ENCODE results near the gene ATXN1L. TPM values are rescaled to one million over a fixed set of nuclear protein-coding genes. Genes with fewer than 3 reads are reported as not detected.

ATXN1L gene
- polyA plus RNA-seq, 1 donor, result 21.2 TPM

DNA sequence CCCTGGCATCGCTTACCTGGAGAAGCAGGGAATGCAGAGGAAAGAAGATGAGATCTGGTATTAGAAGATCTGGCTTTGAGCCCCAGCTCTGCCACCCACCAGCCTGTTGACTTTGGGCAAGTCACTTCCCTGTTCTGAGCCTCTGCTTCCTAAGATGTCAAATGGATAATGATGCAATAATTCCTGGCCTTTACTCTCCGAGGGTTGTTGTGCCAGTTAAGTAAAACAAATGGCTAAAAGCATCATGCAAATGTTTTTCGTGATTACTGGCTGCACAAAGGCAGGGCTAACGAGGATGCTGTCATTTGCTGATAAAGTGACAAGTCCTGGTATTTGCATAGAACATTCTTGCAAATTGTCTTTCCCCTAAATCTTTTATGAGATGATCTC lies 39.5 kb downstream of the ATXN1L start:
- H3K27ac ChIP-seq (ENCODE audit: low read length), result no peak overlapping the region
- peaks cover 6% of the 10 kb centered on the region for H3K36me3 ChIP-seq (ENCODE audit: control insufficient read depth, insufficient read depth, low read length)
- H3K27me3 ChIP-seq (ENCODE audit: control insufficient read depth, insufficient read depth, low read length), result no peaks in the 10 kb centered on the region
- no peaks in the 10 kb centered on the region for H3K9me3 ChIP-seq (ENCODE audit: control insufficient read depth, low read depth, low read length)
- H3K4me1 ChIP-seq (ENCODE audit: control insufficient read depth, insufficient read depth, low read length), result no peaks in the 10 kb centered on the region
- H3K4me3 ChIP-seq (ENCODE audit: low read length), result no peak overlapping the region
- WGBS (ENCODE audit: insufficient coverage, low lambda C conversion rate), result 17% methylated on average over 1 of the region's 4 CpGs
- no peak for DNase-seq

- no peak overlapping the region for H3K4me3 ChIP-seq (ENCODE audit: low read length)
- DNase-seq, result no peak
- no peaks in the 10 kb centered on the region for H3K9me3 ChIP-seq (ENCODE audit: control insufficient read depth, low read depth, low read length)
- WGBS (ENCODE audit: insufficient coverage, low lambda C conversion rate), result no CpG with 5 or more reads among the region's 3 CpGs
- peaks cover 6% of the 10 kb centered on the region for H3K4me1 ChIP-seq (ENCODE audit: control insufficient read depth, insufficient read depth, low read length)
- H3K27me3 ChIP-seq (ENCODE audit: control insufficient read depth, insufficient read depth, low read length), result no peaks in the 10 kb centered on the region
- H3K36me3 ChIP-seq (ENCODE audit: control insufficient read depth, insufficient read depth, low read length), result no peaks in the 10 kb centered on the region
- H3K27ac ChIP-seq (ENCODE audit: low read length), result no peak overlapping the region
These were observed 43.4 kb downstream of the ATXN1L start for GRCh38 chr16:71889147-71889546.

- Histone ChIP-seq H3K27me3 (ENCODE audit: control insufficient read depth, insufficient read depth, low read length) (no peaks in the 10 kb centered on the region), H3K36me3 (ENCODE audit: control insufficient read depth, insufficient read depth, low read length) (peaks cover 3% of the 10 kb centered on the region), H3K4me1 (ENCODE audit: control insufficient read depth, insufficient read depth, low read length) (peaks cover 16% of the 10 kb centered on the region), H3K27ac (ENCODE audit: low read length) (peak overlapping the region; percentile 97), H3K4me3 (ENCODE audit: low read length) (peak overlapping the region; percentile 89), H3K9me3 (ENCODE audit: control insufficient read depth, low read depth, low read length) (no peaks in the 10 kb centered on the region)
- DNase-seq, result no peak
- no CpG with 5 or more reads among the region's 7 CpGs for WGBS (ENCODE audit: insufficient coverage, low lambda C conversion rate)
These were observed 48.1 kb downstream of the ATXN1L start for GRCh38 chr16:71893888-71894228.

GRCh38 chr16:71894229-71894920 lies 48.6 kb downstream of the ATXN1L start:
- Histone ChIP-seq H3K9me3 (ENCODE audit: control insufficient read depth, low read depth, low read length) (no peaks in the 10 kb centered on the region), H3K27me3 (ENCODE audit: control insufficient read depth, insufficient read depth, low read length) (no peaks in the 10 kb centered on the region), H3K27ac (ENCODE audit: low read length) (peak overlapping the region; percentile 97), H3K4me3 (ENCODE audit: low read length) (peak overlapping the region; percentile 89), H3K36me3 (ENCODE audit: control insufficient read depth, insufficient read depth, low read length) (peaks cover 3% of the 10 kb centered on the region), H3K4me1 (ENCODE audit: control insufficient read depth, insufficient read depth, low read length) (peaks cover 16% of the 10 kb centered on the region)
- WGBS (ENCODE audit: insufficient coverage, low lambda C conversion rate), result no CpG with 5 or more reads among the region's 31 CpGs
- DNase-seq, result peak; percentile 47 to 73

DNA sequence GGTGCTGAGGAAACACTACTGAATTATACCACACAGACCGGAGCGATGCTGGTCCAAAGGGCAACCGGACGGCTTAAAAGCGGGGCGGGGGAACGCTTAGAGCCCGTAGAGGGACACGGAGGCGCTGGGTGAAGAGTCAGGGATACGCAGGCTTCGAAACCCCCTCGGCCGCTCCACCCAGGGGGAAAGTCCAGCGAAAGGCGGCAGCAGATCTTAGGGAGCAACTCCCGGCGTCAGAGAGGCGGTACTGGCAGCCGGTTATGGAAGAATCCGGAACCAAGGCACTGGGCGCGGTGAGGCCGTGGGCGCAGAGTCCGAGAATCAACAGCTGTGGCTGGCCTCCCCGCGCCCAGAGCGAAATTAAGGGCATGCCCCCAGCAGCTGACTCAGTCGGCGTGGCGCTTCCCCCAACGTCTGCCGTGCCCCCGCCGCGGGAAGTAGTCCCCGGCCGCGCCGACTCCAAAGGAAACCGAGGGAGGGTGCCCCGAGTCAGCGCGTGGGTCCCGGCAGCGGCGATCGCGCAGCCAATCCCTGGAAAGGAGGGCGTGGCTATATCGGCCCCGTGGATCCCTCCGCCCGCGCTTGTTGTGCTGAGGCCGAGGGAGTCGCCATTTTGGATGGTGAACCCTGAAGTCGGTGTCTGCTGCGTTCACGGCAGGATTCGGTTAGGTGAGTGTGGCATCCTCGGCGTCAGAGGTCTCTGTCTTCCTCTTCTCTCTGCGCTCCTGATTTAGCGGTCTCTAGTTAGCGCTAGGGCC lies 49.3 kb downstream of the ATXN1L start, which contains the start of gene IST1:
IST1 (plus strand) TSS at position 611 of the 758 bp plus-strand sequence. CDS start 20,110 bp downstream, outside the sequence.
- H3K4me3 ChIP-seq (ENCODE audit: low read length), result peak within 1 kb of the TSS; percentile 89
- no CpG with 5 or more reads among the region's 67 CpGs for WGBS (ENCODE audit: insufficient coverage, low lambda C conversion rate)
- peaks cover 16% of the 10 kb centered on the region for H3K4me1 ChIP-seq (ENCODE audit: control insufficient read depth, insufficient read depth, low read length)
- H3K9me3 ChIP-seq (ENCODE audit: control insufficient read depth, low read depth, low read length), result no peaks in the 10 kb centered on the region
- H3K27me3 ChIP-seq (ENCODE audit: control insufficient read depth, insufficient read depth, low read length), result no peaks in the 10 kb centered on the region
- peak within 1 kb of the TSS; percentile 97 for H3K27ac ChIP-seq (ENCODE audit: low read length)
- peaks cover 3% of the 10 kb centered on the region for H3K36me3 ChIP-seq (ENCODE audit: control insufficient read depth, insufficient read depth, low read length)
- DNase-seq, result peak; percentile 98 to 99

DNA sequence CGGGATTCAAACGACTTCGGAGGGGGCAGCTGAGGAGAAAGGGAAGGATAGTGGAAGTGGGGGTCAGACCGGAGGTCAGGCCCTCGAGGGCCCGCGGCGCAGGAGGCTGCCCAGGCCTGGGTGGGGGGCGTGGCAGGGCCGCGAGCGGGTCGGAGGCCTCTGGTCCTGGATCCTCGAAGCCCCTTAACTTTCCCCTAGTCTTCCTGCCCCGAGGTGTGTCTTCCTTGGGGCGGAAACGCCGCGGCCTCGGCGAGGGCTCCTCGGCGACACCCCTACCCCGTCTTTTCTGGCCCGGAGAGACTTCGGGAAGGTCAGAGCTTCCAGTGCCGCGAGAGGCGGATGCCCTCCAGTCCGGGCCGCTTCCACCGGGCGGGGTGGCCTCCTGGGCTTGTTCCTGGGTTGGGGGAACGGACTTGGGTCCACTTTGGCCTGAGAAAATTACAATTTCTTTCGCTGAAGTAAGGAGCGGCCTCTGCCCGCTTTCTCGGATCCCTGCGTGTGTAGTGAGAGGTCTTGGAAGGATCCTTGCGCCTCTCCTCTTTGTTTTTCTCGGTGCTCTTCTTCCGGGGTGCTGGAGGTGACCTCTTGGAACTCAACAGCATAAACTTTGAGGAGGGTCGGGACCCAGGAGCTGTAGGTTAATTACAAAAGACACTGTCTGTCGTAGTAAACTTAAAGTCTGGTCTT lies 50.0 kb downstream of the ATXN1L start:
- Histone ChIP-seq H3K4me1 (ENCODE audit: control insufficient read depth, insufficient read depth, low read length) (peaks cover 16% of the 10 kb centered on the region), H3K27me3 (ENCODE audit: control insufficient read depth, insufficient read depth, low read length) (no peaks in the 10 kb centered on the region), H3K36me3 (ENCODE audit: control insufficient read depth, insufficient read depth, low read length) (peaks cover 3% of the 10 kb centered on the region), H3K27ac (ENCODE audit: low read length) (peak overlapping the region; percentile 97), H3K9me3 (ENCODE audit: control insufficient read depth, low read depth, low read length) (no peaks in the 10 kb centered on the region), H3K4me3 (ENCODE audit: low read length) (peak overlapping the region; percentile 89)
- DNase-seq, result peak; percentile 43 to 73
- WGBS (ENCODE audit: insufficient coverage, low lambda C conversion rate), result 0% methylated on average over 1 of the region's 44 CpGs

GRCh38 chr16:71896764-71897368 lies 51.1 kb downstream of the ATXN1L start:
- no peaks in the 10 kb centered on the region for H3K27me3 ChIP-seq (ENCODE audit: control insufficient read depth, insufficient read depth, low read length)
- peak overlapping the region; percentile 89 for H3K4me3 ChIP-seq (ENCODE audit: low read length)
- peaks cover 16% of the 10 kb centered on the region for H3K4me1 ChIP-seq (ENCODE audit: control insufficient read depth, insufficient read depth, low read length)
- DNase-seq, result no peak
- H3K27ac ChIP-seq (ENCODE audit: low read length), result peak overlapping the region; percentile 97
- H3K9me3 ChIP-seq (ENCODE audit: control insufficient read depth, low read depth, low read length), result no peaks in the 10 kb centered on the region
- peaks cover 3% of the 10 kb centered on the region for H3K36me3 ChIP-seq (ENCODE audit: control insufficient read depth, insufficient read depth, low read length)
- 56% methylated on average over 3 of the region's 15 CpGs for WGBS (ENCODE audit: insufficient coverage, low lambda C conversion rate)

- Histone ChIP-seq H3K36me3 (ENCODE audit: control insufficient read depth, insufficient read depth, low read length) (peaks cover 12% of the 10 kb centered on the region), H3K27ac (ENCODE audit: low read length) (no peak overlapping the region), H3K4me1 (ENCODE audit: control insufficient read depth, insufficient read depth, low read length) (peaks cover 10% of the 10 kb centered on the region), H3K9me3 (ENCODE audit: control insufficient read depth, low read depth, low read length) (no peaks in the 10 kb centered on the region), H3K27me3 (ENCODE audit: control insufficient read depth, insufficient read depth, low read length) (no peaks in the 10 kb centered on the region), H3K4me3 (ENCODE audit: low read length) (no peak overlapping the region)
- DNase-seq, result no peak
- WGBS (ENCODE audit: insufficient coverage, low lambda C conversion rate), result no CpG with 5 or more reads among the region's 4 CpGs
These were observed 53.4 kb downstream of the ATXN1L start for GRCh38 chr16:71899171-71899570.

DNA sequence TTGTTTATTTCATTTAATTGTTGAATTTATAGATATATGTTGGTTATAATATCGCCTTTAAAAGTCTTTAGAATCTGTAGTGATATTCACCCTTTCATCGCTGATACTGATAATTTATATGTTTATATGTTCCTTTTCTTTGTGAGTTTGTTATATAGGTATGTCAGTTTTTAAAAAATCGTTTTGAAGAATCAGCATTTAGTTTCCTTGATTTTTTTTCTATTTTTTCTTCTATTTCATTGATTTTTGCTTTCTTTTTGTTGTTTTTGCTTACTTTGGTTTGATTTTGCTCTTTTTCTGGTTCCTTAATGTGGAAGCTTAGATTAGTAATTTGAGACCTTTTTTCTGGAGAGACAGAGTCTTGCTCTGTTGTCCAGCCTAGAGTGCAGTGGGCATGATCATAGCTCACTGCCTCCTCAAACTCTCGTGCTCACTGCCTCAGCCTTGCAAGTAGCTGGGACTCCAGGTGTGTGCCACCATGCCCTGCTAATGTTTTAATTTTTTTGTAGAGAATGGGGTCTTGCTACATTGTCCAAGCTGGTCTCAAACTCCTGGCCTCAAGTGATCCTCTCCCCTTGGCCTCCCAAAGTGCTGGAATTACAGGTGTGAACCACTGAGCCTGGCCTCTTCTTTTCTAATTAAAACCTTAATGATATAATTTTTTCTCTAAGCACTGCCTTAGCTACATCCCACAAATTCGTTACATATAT lies 57.0 kb downstream of the ATXN1L start:
- 92% methylated on average over 4 of the region's 5 CpGs for WGBS (ENCODE audit: insufficient coverage, low lambda C conversion rate)
- H3K9me3 ChIP-seq (ENCODE audit: control insufficient read depth, low read depth, low read length), result no peaks in the 10 kb centered on the region
- no peaks in the 10 kb centered on the region for H3K27me3 ChIP-seq (ENCODE audit: control insufficient read depth, insufficient read depth, low read length)
- H3K4me1 ChIP-seq (ENCODE audit: control insufficient read depth, insufficient read depth, low read length), result no peaks in the 10 kb centered on the region
- H3K27ac ChIP-seq (ENCODE audit: low read length), result no peak overlapping the region
- H3K4me3 ChIP-seq (ENCODE audit: low read length), result no peak overlapping the region
- no peak for DNase-seq
- H3K36me3 ChIP-seq (ENCODE audit: control insufficient read depth, insufficient read depth, low read length), result peaks cover 11% of the 10 kb centered on the region

- no peak for DNase-seq
- Histone ChIP-seq H3K27ac (ENCODE audit: low read length) (no peak overlapping the region), H3K27me3 (ENCODE audit: control insufficient read depth, insufficient read depth, low read length) (no peaks in the 10 kb centered on the region), H3K4me1 (ENCODE audit: control insufficient read depth, insufficient read depth, low read length) (no peaks in the 10 kb centered on the region), H3K36me3 (ENCODE audit: control insufficient read depth, insufficient read depth, low read length) (peaks cover 10% of the 10 kb centered on the region), H3K9me3 (ENCODE audit: control insufficient read depth, low read depth, low read length) (no peaks in the 10 kb centered on the region), H3K4me3 (ENCODE audit: low read length) (no peak overlapping the region)
- WGBS (ENCODE audit: insufficient coverage, low lambda C conversion rate), result no CpG with 5 or more reads among the region's 2 CpGs
These were observed 57.8 kb downstream of the ATXN1L start for GRCh38 chr16:71903608-71904007.

All from large intestine (tissue), 3 donors.